Measurements from ENCODE around the gene SETD4.

DNA sequence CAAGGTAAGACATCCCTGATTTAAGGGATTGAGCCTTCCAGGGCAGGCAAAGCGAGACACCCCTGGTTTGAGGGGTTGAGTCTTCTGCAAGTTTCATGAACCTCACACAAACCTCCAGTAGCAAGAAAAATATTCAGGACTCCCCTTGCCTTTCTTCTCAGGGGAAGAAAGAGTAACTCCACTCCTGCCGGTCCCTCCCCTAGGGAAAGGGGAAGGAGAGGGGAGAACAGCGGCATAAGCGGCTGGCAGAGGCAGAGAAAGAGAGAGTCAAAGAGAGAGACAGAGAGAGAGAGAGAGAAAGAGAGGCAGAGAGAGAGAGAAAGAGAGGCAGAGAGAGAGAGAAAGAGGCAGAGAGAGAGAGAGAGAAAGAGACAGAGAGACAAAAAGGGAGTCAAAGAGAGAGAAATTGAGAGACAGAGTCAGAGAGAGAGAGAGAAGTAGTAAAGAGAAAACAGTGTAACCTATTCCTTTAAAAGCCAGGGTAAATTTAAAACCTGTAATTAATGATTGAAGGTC lies 45.1 kb upstream of the SETD4 start:
- no peak for TF ChIP-seq CTCF (IDR thresholded peaks at IDR 0.05)
- no peak for TF ChIP-seq POLR2A (IDR thresholded peaks at IDR 0.05)
- no peak for TF ChIP-seq POLR2AphosphoS5 (IDR thresholded peaks at IDR 0.05)
- TF ChIP-seq EP300 (IDR thresholded peaks at IDR 0.05) = no peak
